Motor neuron (in vitro differentiated cells): ENCODE data around the gene ZNF444. TPM values are rescaled to one million over a fixed set of nuclear protein-coding genes. Genes with fewer than 3 reads are reported as not detected.
"Not testable (repeated sequence)": the region's sequence is repeated elsewhere in the genome, so short reads cannot be mapped to it uniquely, and the experiment has no call there.

Experiments used
- ATAC-seq, 8 experiments: fragments of 200-7000 bp; cut with Tn5 transposase; replicated peaks in 6 of 8; 2 replicates each; pipeline ENCODE4 v1.8.0; 2021; ENCODE audit warnings: mild to moderate bottlenecking in 8 of 8, moderate library complexity in 8 of 8
- H3K27ac ChIP-seq, 2 donors: fragments of 250-450 bp; sonication (Bioruptor Pico); 2 replicates each; pipeline ENCODE4 v1.9.0; 2021; ENCODE audit warnings: antibody characterized with exemption in 2 of 2, mild to moderate bottlenecking in 2 of 2, moderate library complexity in 1 of 2
- H3K4me1 ChIP-seq, 2 donors: fragments of 250-450 bp; sonication (Bioruptor Pico); replicated peaks in 1 of 2; 2 replicates each; pipeline ENCODE4 v1.6.1; 2021; ENCODE audit warnings: antibody characterized with exemption in 2 of 2, mild to moderate bottlenecking in 2 of 2, moderate library complexity in 1 of 2
- H3K4me3 ChIP-seq, 5 donors: fragments of 250-450 bp; sonication (Bioruptor Pico); 2 replicates each; pipeline ENCODE4 v1.9.0; 2021; ENCODE audit warnings: antibody characterized with exemption in 5 of 5, mild to moderate bottlenecking in 5 of 5, moderate library complexity in 4 of 5
- WGBS, 10 experiments: fragments of 450-650 bp; shearing (Covaris generic); methylation state at CpG; one replicate each; pipeline ENCODE4 v1.0.0; 2022; 5-methylcytosine and 5-hydroxymethylcytosine counted together
- in situ Hi-C, 9 experiments: fragments of 400-800 bp; cut with MboI; loops; one replicate each; pipeline ENCODE4 v1.15.0; 2021; ENCODE audit warnings: low sequenced_read_pairs in 9 of 9, low pct_unique_long_range_greater_than_20kb in 2 of 9; ENCODE audit not compliant: unreplicated experiment in 9 of 9
- total RNA-seq, 8 experiments: library from RNA; unstranded; fragments of 300-600 nt; gene quantifications; 2 replicates each; pipeline versions ENCODE4 v1.2.3 to v1.2.4, GENCODE V29; 2022

Gene ZNF444
- total RNA-seq, 8 experiments from 2014 or later, result 10.4 to 20.1 (median 13.3) TPM

- WGBS, 10 experiments, result 0 to 88% (median 52%) methylated on average over 1 to 3 of the region's 7 CpGs; no CpG with 5 or more reads in 4 of the 10 experiments
- Histone ChIP-seq H3K4me1 (no peaks in the 10 kb centered on the region), H3K27ac (no peak overlapping the region), H3K4me3 (no peak overlapping the region)
- ATAC-seq, result no peak
- in situ Hi-C loops, result no loop called here
These were observed 50.0 kb downstream of the ZNF444 start for GRCh38 chr19:56191115-56191514.

DNA sequence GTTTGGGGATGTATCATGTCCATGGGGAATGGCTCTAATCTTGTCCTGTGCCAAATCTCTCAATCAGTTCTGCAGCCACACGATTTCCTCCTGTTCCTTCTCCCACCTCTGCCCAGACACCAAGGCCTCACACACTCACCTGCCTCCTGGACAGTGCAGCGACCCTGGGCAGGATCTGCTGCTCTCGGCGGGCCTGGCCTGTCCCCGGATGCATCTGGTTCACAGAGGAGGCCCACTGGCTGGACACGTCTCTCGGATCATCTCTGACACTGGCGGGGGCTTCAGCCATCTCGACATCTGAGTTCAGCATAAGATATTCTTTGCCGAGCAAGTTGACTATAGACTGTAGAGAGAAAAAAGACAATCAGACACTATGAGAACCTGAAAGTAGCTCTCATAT lies 50.6 kb downstream of the ZNF444 start:
- ATAC-seq, result no peak
- WGBS, 10 experiments, result 60 to 82% (median 70%) methylated on average over 1 to 6 of the region's 10 CpGs; no CpG with 5 or more reads in 5 of the 10 experiments
- in situ Hi-C loops, result no loop called here

DNA sequence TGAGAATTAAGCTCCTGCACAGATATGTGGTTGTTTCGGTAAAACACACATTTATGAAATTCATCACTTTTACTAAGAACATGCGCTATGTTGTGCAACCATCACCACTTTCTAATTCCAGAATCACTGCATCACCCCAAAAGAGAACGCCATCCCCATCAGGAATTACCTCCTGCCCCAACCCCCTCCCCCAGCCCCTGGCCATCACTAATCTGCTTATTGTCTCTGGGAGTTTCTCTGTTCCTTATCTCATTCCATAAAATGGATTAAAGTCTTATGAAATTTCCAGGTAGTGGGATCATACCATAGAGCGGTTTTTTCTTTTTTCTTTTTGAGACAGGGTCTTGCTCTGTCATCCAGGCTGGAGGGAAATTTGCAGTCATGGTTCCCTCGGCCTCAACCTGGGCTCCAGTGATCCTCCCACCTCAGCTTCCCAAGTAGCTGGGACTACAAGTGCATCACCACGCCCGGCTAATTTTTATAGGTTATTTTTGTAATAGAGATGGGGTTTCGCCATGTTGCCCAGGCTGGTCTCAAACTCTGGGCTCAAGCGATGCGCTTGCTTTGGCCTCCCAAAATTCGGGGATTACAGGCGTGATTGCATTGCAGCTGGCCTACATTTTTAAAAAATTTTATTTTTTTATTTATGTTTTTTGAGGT lies 53.0 kb downstream of the ZNF444 start:
- no peak overlapping the region for H3K4me3 ChIP-seq
- no peak overlapping the region for H3K27ac ChIP-seq
- no peak for ATAC-seq
- in situ Hi-C loops, result no loop called here
- H3K4me1 ChIP-seq, result no peaks in the 10 kb centered on the region
- WGBS, 10 experiments, result 17 to 83% (median 55%) methylated on average over 2 to 8 of the region's 12 CpGs; no CpG with 5 or more reads in 2 of the 10 experiments

More for the DNA sequence above, 50.6 kb downstream of the ZNF444 start:
- Histone ChIP-seq H3K4me1 (no peaks in the 10 kb centered on the region), H3K27ac (no peak overlapping the region), H3K4me3 (no peak overlapping the region)

DNA sequence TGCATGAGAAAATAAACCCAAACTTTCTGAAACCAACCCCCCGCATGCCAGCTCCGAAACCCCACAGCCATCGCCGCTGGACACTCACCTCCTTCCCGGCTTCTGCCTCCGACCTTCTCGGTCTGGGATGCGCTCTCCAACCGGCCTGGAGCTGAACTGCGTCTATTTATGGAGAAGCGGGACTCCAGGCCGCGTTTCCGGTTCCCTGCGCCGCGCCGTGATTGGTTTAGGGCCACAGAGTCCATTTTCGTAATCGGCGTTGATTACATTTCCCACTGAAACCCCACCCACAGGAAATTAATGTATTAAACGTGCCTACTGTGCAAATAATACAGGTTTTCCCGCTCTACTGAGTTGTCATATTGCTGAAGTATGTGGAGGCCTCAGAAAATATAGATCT lies 56.6 kb downstream of the ZNF444 start, which contains the start of gene ZSCAN5B:
Gene ZSCAN5B, minus strand, starts transcription at position 138 of the 400 bp plus-strand sequence. CDS start 4,731 bp downstream, outside the sequence.
- H3K4me3 ChIP-seq, H3K4me1 ChIP-seq, in situ Hi-C loops, H3K27ac ChIP-seq, ATAC-seq: not testable (repeated sequence)
- 0 to 88% (median 80%) methylated on average over 1 to 11 of the region's 23 CpGs; no CpG with 5 or more reads in 2 of the 10 experiments for WGBS, 10 experiments

DNA sequence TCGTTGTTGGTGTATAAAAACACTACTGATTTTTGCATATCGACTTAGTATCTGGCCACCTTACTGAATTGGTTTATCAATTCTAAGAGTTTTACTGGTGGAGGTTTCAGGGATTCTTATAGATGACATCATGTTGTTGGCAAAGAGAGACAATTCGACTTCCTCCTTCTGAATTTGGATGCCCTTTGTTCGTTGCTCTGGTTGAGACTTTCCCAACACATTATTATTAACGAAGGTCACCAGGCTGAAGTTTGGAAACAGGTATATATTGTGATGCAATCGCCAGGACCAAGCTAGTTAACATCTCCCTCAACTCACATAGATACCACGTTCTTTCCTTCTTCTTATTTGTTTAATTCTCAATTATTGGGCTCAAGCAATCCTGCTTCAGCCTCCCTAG lies 58.6 kb downstream of the ZNF444 start:
- H3K27ac ChIP-seq, result no peak overlapping the region
- no peaks in the 10 kb centered on the region for H3K4me1 ChIP-seq
- ATAC-seq, result no peak
- WGBS, 10 experiments, result 7 to 68% (median 24%) methylated on average over 2 to 7 of the region's 7 CpGs
- in situ Hi-C loops, result no loop called here
- no peak overlapping the region for H3K4me3 ChIP-seq

GRCh38 chr19:56201973-56202372 lies 60.9 kb downstream of the ZNF444 start, which contains the start of gene ZSCAN5C:
Gene ZSCAN5C (plus strand): TSS chr19:56202273. CDS start chr19:56205914, 3,641 bp downstream.
- in situ Hi-C loops, result no loop called here

DNA sequence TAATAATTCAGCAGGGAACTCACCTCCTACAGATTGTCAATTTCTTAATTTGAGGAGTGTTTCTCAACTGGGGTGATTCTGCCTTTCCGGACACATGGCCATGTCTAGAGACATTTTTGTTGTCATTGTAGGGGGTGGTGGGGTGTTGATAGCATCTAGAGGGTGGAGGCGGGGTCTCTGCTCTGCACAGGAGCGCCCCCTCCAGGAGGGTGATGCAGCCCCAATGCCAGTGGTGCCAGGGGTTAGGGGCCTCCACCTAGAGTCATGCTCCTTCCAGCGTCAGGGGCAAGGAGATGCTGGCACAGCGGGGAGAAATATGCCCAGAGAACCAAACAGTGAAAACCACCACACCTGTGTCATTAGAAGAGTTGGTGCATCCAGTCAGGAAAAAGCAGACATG lies 66.5 kb downstream of the ZNF444 start:
- ATAC-seq, in situ Hi-C loops, H3K27ac ChIP-seq, H3K4me1 ChIP-seq, H3K4me3 ChIP-seq: not testable (repeated sequence)
- WGBS, 10 experiments, result 80% methylated on average over 1 of the region's 5 CpGs; no CpG with 5 or more reads in 9 of the 10 experiments

More at GRCh38 chr19:56201973-56202372, 60.9 kb downstream of the ZNF444 start, which contains the start of gene ZSCAN5C:
- Histone ChIP-seq H3K4me3 (no peak within 1 kb of the TSS), H3K4me1 (no peaks in the 10 kb centered on the region), H3K27ac (no peak within 1 kb of the TSS)
- 0 to 40% (median 17%) methylated on average over 1 to 3 of the region's 3 CpGs; no CpG with 5 or more reads in 1 of the 10 experiments for WGBS, 10 experiments
- no peak for ATAC-seq

- in situ Hi-C loops, result no loop called here
- no peak overlapping the region for H3K4me3 ChIP-seq
- no peaks in the 10 kb centered on the region for H3K4me1 ChIP-seq
- ATAC-seq, result no peak
- no peak overlapping the region for H3K27ac ChIP-seq
- WGBS, 10 experiments, result 0 to 95% (median 75%) methylated on average over 1 to 11 of the region's 12 CpGs; no CpG with 5 or more reads in 2 of the 10 experiments
These were observed 68.0 kb downstream of the ZNF444 start for GRCh38 chr19:56209091-56209490.

DNA sequence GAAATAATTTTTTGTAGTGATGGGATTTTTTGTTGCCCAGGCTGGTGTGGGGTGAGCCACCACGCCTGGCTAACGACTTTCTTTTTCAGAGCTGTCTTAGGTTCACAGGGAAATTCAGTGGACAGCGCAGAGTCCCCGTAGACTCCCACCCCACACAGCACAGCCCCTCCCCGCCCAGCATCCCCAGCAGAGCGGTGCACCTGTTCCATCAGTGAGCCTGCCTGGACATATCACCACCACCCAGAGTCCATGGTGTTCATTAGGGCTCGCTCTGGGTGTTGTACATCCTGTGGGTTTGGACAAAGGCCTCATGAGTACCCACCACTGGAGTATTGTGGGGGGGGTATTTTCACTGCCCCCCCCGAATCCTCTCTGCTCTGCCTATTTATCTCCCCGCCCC lies 68.9 kb downstream of the ZNF444 start:
- H3K27ac ChIP-seq, in situ Hi-C loops, ATAC-seq, H3K4me1 ChIP-seq, H3K4me3 ChIP-seq: not testable (repeated sequence)
- WGBS, 10 experiments, result 82 to 83% methylated on average over 2 of the region's 9 CpGs; no CpG with 5 or more reads in 8 of the 10 experiments

Other genes with a start within 250 kb of the ZNF444 start
- gene NLRP13, start 209.0 kb upstream of the ZNF444 start, total RNA-seq, result under 1 TPM in 3 of 8 experiments, not detected in 5; 0.04 to 0.28 (median 0.10) TPM
- under 1 TPM in 3 of 8 experiments, not detected in 5; 0.04 to 0.28 (median 0.14) TPM for gene NLRP8, start 193.5 kb upstream of the ZNF444 start, total RNA-seq
- gene NLRP5, start 154.5 kb upstream of the ZNF444 start, total RNA-seq, result under 1 TPM in 3 of 8 experiments, not detected in 5; 0.10 to 0.14 (median 0.10) TPM
- gene ZNF787, start 20.0 kb upstream of the ZNF444 start, total RNA-seq, result 10 to 100 TPM; 15.2 to 22.3 (median 17.5) TPM
- gene GALP, start 34.7 kb downstream of the ZNF444 start, total RNA-seq, result under 1 TPM in 1 of 8 experiments, not detected in 7; 0.29 TPM
- gene ZSCAN5B, start 56.5 kb downstream of the ZNF444 start, total RNA-seq, result under 1 TPM in 4 of 8 experiments, not detected in 4; 0.13 to 0.21 (median 0.18) TPM
- gene ZSCAN5C, start 61.0 kb downstream of the ZNF444 start, total RNA-seq, result under 1 TPM in 1 of 8 experiments, not detected in 7; 0.38 TPM
- 1 to 10 TPM in 3 of 8 experiments, under 1 TPM in 3, not detected in 2; 0.46 to 9.9 (median 2.5) TPM for gene EDDM13, start 131.5 kb downstream of the ZNF444 start, total RNA-seq
- 10 to 100 TPM in 3 of 8 experiments, 1 to 10 TPM in 5; 5.2 to 21.4 (median 7.0) TPM for gene ZSCAN5A, start 173.6 kb downstream of the ZNF444 start, total RNA-seq